ENCODE results near the gene GIGYF2. TPM values are rescaled to one million over a fixed set of nuclear protein-coding genes. Genes with fewer than 3 reads are reported as not detected.

Gene GIGYF2
- total RNA-seq, 2 donors from 2014 or later: 62.5 to 72.3 TPM

DNA sequence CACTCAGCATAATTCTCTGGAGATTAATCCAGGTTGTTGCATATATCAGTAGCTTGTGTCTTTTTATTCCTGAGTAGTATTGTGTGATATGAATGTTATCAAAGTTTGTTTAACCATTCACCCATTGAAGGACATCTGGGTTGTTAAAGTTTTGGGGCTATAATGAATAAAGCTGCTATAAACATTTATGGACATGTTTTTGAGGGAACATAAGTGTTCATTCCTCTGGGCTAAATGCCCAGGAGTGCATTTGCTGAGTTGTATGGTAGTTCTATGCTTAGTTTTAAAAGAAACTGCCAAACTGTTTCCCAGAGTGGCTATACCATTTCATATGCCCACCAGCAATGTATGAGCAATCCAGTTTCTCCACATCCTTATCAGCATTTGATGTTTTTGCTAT is 101.1 kb downstream of the GIGYF2 start:
- Mint-ChIP-seq H3K27ac (no peak overlapping the region), H3K4me3 (no peak overlapping the region), H3K36me3 (ENCODE audit: low read depth) (peaks cover 58% of the 10 kb centered on the region), H3K27me3 (ENCODE audit: insufficient read depth) (no peaks in the 10 kb centered on the region), H3K4me1 (no peaks in the 10 kb centered on the region), H3K9me3 (peaks cover 6% of the 10 kb centered on the region)
- Histone ChIP-seq H3K9ac (ENCODE audit: extremely low read depth, low read length, poor library complexity, severe bottlenecking) (no peak overlapping the region), H3K27me3 (ENCODE audit: control insufficient read depth, insufficient read depth, low read length, poor library complexity, severe bottlenecking) (no peaks in the 10 kb centered on the region), H3K9me3 (ENCODE audit: control insufficient read depth, low read length) (peaks cover 15% of the 10 kb centered on the region), H3K4me3 (ENCODE audit: low read length) (no peak overlapping the region), H3K27ac (ENCODE audit: low read depth, low read length) (no peak overlapping the region), H3K36me3 (ENCODE audit: control insufficient read depth, insufficient read depth, low read length) (peaks cover 81% of the 10 kb centered on the region), H3K4me1 (ENCODE audit: control insufficient read depth, insufficient read depth, low read length) (peaks cover 7% of the 10 kb centered on the region)
- TF ChIP-seq, protein P1, sequence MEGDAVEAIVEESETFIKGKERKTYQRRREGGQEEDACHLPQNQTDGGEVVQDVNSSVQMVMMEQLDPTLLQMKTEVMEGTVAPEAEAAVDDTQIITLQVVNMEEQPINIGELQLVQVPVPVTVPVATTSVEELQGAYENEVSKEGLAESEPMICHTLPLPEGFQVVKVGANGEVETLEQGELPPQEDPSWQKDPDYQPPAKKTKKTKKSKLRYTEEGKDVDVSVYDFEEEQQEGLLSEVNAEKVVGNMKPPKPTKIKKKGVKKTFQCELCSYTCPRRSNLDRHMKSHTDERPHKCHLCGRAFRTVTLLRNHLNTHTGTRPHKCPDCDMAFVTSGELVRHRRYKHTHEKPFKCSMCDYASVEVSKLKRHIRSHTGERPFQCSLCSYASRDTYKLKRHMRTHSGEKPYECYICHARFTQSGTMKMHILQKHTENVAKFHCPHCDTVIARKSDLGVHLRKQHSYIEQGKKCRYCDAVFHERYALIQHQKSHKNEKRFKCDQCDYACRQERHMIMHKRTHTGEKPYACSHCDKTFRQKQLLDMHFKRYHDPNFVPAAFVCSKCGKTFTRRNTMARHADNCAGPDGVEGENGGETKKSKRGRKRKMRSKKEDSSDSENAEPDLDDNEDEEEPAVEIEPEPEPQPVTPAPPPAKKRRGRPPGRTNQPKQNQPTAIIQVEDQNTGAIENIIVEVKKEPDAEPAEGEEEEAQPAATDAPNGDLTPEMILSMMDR (conservative IDR thresholded peaks at IDR 0.05): no peak
- no peak for DNase-seq

DNA sequence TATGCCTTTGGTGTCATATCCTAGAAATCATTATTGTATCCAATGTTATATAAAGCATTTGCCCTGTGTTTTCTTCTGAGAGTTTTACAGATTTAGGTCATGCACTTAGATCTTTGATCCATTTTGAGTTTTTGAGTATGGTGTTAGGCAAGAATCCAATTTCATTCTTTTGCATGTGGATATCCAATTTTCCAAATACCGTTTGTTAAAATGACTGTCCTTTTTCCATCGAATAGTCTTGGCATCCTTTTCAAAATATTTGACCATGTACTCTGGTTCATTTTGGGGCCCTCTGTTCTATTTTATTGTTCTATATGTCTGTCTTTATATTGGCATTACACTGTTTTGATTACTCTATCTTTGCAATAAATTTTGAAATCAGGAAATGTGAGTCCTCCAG is 103.0 kb downstream of the GIGYF2 start:
- TF ChIP-seq, protein P1 (conservative IDR thresholded peaks at IDR 0.05): no peak
- Mint-ChIP-seq H3K9me3 (peaks cover 6% of the 10 kb centered on the region), H3K27ac (no peak overlapping the region), H3K27me3 (ENCODE audit: insufficient read depth) (no peaks in the 10 kb centered on the region), H3K4me1 (no peaks in the 10 kb centered on the region), H3K4me3 (no peak overlapping the region), H3K36me3 (ENCODE audit: low read depth) (peaks cover 59% of the 10 kb centered on the region)
- DNase-seq: no peak
- H3K27ac ChIP-seq (ENCODE audit: low read depth, low read length): no peak overlapping the region
- peaks cover 15% of the 10 kb centered on the region for H3K9me3 ChIP-seq (ENCODE audit: control insufficient read depth, low read length)
- 92% methylated on average over 2 of the region's 2 CpGs; no CpG with 5 or more reads in 1 of the 2 experiments for WGBS, 2 experiments (ENCODE audit: insufficient coverage in 1 of 2, insufficient read length in 1 of 2)
- no peaks in the 10 kb centered on the region for H3K4me1 ChIP-seq (ENCODE audit: control insufficient read depth, insufficient read depth, low read length)
- H3K36me3 ChIP-seq (ENCODE audit: control insufficient read depth, insufficient read depth, low read length): peaks cover 78% of the 10 kb centered on the region
- no peaks in the 10 kb centered on the region for H3K27me3 ChIP-seq (ENCODE audit: control insufficient read depth, insufficient read depth, low read length, poor library complexity, severe bottlenecking)
- no peak overlapping the region for H3K9ac ChIP-seq (ENCODE audit: extremely low read depth, low read length, poor library complexity, severe bottlenecking)
- no peak overlapping the region for H3K4me3 ChIP-seq (ENCODE audit: low read length)

DNA sequence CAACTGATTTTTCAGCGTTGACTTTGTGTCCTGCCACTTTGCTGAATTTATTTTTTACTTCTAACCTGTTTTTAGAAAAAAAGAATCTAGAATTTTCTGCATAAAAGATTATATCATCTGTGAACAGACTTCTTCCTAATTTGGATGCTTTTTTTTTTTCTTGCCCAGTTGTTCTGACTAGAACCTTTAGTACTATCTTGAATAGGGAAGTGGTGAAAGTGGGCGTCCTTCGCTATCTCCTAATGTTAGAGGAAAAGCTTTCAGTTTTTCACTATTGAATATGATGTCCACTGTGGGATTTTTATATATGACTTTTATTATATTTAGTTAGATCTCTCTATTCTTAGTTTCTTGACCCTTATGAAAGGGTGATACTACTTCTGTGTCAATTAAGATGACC is 105.0 kb downstream of the GIGYF2 start:
- Mint-ChIP-seq H3K4me3 (no peak overlapping the region), H3K27me3 (ENCODE audit: insufficient read depth) (no peaks in the 10 kb centered on the region), H3K36me3 (ENCODE audit: low read depth) (peaks cover 54% of the 10 kb centered on the region)

More for the DNA sequence above, 105.0 kb downstream of the GIGYF2 start:
- Histone ChIP-seq H3K9me3 (ENCODE audit: control insufficient read depth, low read length) (peaks cover 15% of the 10 kb centered on the region), H3K4me1 (ENCODE audit: control insufficient read depth, insufficient read depth, low read length) (no peaks in the 10 kb centered on the region), H3K4me3 (ENCODE audit: low read length) (no peak overlapping the region), H3K27ac (ENCODE audit: low read depth, low read length) (no peak overlapping the region), H3K36me3 (ENCODE audit: control insufficient read depth, insufficient read depth, low read length) (peaks cover 77% of the 10 kb centered on the region), H3K27me3 (ENCODE audit: control insufficient read depth, insufficient read depth, low read length, poor library complexity, severe bottlenecking) (no peaks in the 10 kb centered on the region), H3K9ac (ENCODE audit: extremely low read depth, low read length, poor library complexity, severe bottlenecking) (no peak overlapping the region)
- no peak for DNase-seq
- WGBS, 2 experiments (ENCODE audit: insufficient coverage in 1 of 2, insufficient read length in 1 of 2): 94% methylated on average over 3 of the region's 3 CpGs; no CpG with 5 or more reads in 1 of the 2 experiments
- TF ChIP-seq, protein P1 (conservative IDR thresholded peaks at IDR 0.05): no peak
- H3K4me1 Mint-ChIP-seq: no peaks in the 10 kb centered on the region
- no peak overlapping the region for H3K27ac Mint-ChIP-seq
- H3K9me3 Mint-ChIP-seq: peaks cover 6% of the 10 kb centered on the region
